ENCODE measurements around the gene ZRANB3.

- no peak for TF ChIP-seq EZH2 (optimal IDR thresholded peaks at IDR 0.05; ENCODE audit: low read depth, low read length)
- no peak for TF ChIP-seq CTCF (IDR thresholded peaks at IDR 0.05; ENCODE audit: low read length)
- no peak for TF ChIP-seq EZH2phosphoT487 (IDR thresholded peaks at IDR 0.05; ENCODE audit: low read length)
Measured at GRCh38 chr2:135119582-135119981, 411.4 kb downstream of the ZRANB3 start.

Measured in MM.1S (cell line).